GM21737 (cell line): Measurements from ENCODE around the gene TMX1.

Source experiments
- ATAC-seq: cut with Tn5 transposase; IDR thresholded peaks from one replicate; pipeline ENCODE4 v1.9.1; 2021; ENCODE audit warnings: mild to moderate bottlenecking, moderate library complexity; ENCODE audit not compliant: unreplicated experiment

Gene TMX1

GRCh38 chr14:51293149-51293911, 53.3 kb downstream of the TMX1 start:
- ATAC-seq, result no peak

GRCh38 chr14:51293912-51294389, 53.9 kb downstream of the TMX1 start:
- no peak for ATAC-seq

GRCh38 chr14:51294951-51295525, 55.0 kb downstream of the TMX1 start:
- ATAC-seq, result no peak

GRCh38 chr14:51295646-51296263, 55.7 kb downstream of the TMX1 start:
- ATAC-seq, result no peak

- no peak for ATAC-seq
Measured at GRCh38 chr14:51297066-51297465, 57.0 kb downstream of the TMX1 start.

- no peak for ATAC-seq
Measured at GRCh38 chr14:51298895-51299294, 58.8 kb downstream of the TMX1 start.

GRCh38 chr14:51302295-51303030, 62.4 kb downstream of the TMX1 start:
- no peak for ATAC-seq

GRCh38 chr14:51304438-51304837, 64.4 kb downstream of the TMX1 start:
- ATAC-seq, result no peak

GRCh38 chr14:51304941-51305340, 64.9 kb downstream of the TMX1 start:
- ATAC-seq, result no peak

- ATAC-seq, result no peak
Measured at GRCh38 chr14:51305751-51306150, 65.7 kb downstream of the TMX1 start.
